H7 (cell line): ENCODE measurements around the gene KCNN2. TPM values are rescaled to one million over a fixed set of nuclear protein-coding genes. Genes with fewer than 3 reads are reported as not detected.
"Not testable (repeated sequence)": the region's sequence is repeated elsewhere in the genome, so short reads cannot be mapped to it uniquely, and the experiment has no call there.

ENCODE experiments used
- DNase-seq: peaks from one replicate; pipeline ENCODE4 v3.0.0; 2012
- H3K27me3 ChIP-seq: 2 replicates; pipeline ENCODE4 v1.6.0; 2011; ENCODE audit warnings: mild to moderate bottlenecking, low read length; ENCODE audit not compliant: control insufficient read depth, insufficient read depth
- H3K36me3 ChIP-seq: replicated peaks from 2 replicates; pipeline ENCODE4 v1.5.1; 2011; ENCODE audit warnings: low read length; ENCODE audit not compliant: control insufficient read depth, insufficient read depth
- H3K4me3 ChIP-seq: 2 replicates; pipeline ENCODE4 v1.5.1; 2011; ENCODE audit warnings: low read depth, mild to moderate bottlenecking, control low read depth, low read length, moderate library complexity; ENCODE audit not compliant: insufficient read depth
- total RNA-seq: library from RNA; depleted of rRNA; stranded (reverse); fragments of >200 nt; shearing (Covaris generic); gene quantifications from 2 replicates; pipeline ENCODE4 v1.2.3, GENCODE V29; 2014

Gene KCNN2
- total RNA-seq, 1 experiment from 2014 or later = 8.2 TPM

GRCh38 chr5:114419959-114420358 lies 58.1 kb downstream of the KCNN2 start:
- H3K4me3 ChIP-seq = no peak overlapping the region
- H3K36me3 ChIP-seq = no peaks in the 10 kb centered on the region
- DNase-seq = no peak
- no peaks in the 10 kb centered on the region for H3K27me3 ChIP-seq

- peak; percentile 10 for DNase-seq
- Histone ChIP-seq H3K36me3 (no peaks in the 10 kb centered on the region), H3K4me3 (no peak overlapping the region), H3K27me3 (no peaks in the 10 kb centered on the region)
These were observed 65.3 kb downstream of the KCNN2 start for GRCh38 chr5:114427204-114427603.

GRCh38 chr5:114430532-114430931 lies 68.7 kb downstream of the KCNN2 start:
- H3K27me3 ChIP-seq = no peaks in the 10 kb centered on the region
- H3K36me3 ChIP-seq = no peaks in the 10 kb centered on the region
- H3K4me3 ChIP-seq = no peak overlapping the region
- DNase-seq = no peak

- not testable (repeated sequence) for DNase-seq, H3K4me3 ChIP-seq, H3K36me3 ChIP-seq, H3K27me3 ChIP-seq
These were observed 70.8 kb downstream of the KCNN2 start for GRCh38 chr5:114432684-114433083.

GRCh38 chr5:114434396-114435219 lies 72.7 kb downstream of the KCNN2 start:
- DNase-seq = peak; percentile 7
- Histone ChIP-seq H3K27me3 (no peaks in the 10 kb centered on the region), H3K36me3 (no peaks in the 10 kb centered on the region), H3K4me3 (no peak overlapping the region)

GRCh38 chr5:114435220-114435481 lies 73.3 kb downstream of the KCNN2 start:
- DNase-seq = no peak
- Histone ChIP-seq H3K36me3 (no peaks in the 10 kb centered on the region), H3K27me3 (no peaks in the 10 kb centered on the region), H3K4me3 (no peak overlapping the region)

GRCh38 chr5:114435885-114436299 lies 74.0 kb downstream of the KCNN2 start:
- Histone ChIP-seq H3K36me3 (no peaks in the 10 kb centered on the region), H3K27me3 (no peaks in the 10 kb centered on the region), H3K4me3 (no peak overlapping the region)
- no peak for DNase-seq

GRCh38 chr5:114437936-114438335 lies 76.1 kb downstream of the KCNN2 start:
- no peak for DNase-seq

GRCh38 chr5:114438471-114438870 lies 76.6 kb downstream of the KCNN2 start:
- Histone ChIP-seq H3K27me3 (no peaks in the 10 kb centered on the region), H3K4me3 (no peak overlapping the region), H3K36me3 (no peaks in the 10 kb centered on the region)
- no peak for DNase-seq

More at GRCh38 chr5:114437936-114438335, 76.1 kb downstream of the KCNN2 start:
- H3K27me3 ChIP-seq = no peaks in the 10 kb centered on the region
- H3K4me3 ChIP-seq = no peak overlapping the region
- no peaks in the 10 kb centered on the region for H3K36me3 ChIP-seq

- no peak for DNase-seq
- no peaks in the 10 kb centered on the region for H3K27me3 ChIP-seq
- H3K36me3 ChIP-seq = no peaks in the 10 kb centered on the region
- H3K4me3 ChIP-seq = no peak overlapping the region
These were observed 85.4 kb downstream of the KCNN2 start for GRCh38 chr5:114447084-114447773.

- no peaks in the 10 kb centered on the region for H3K27me3 ChIP-seq
- H3K4me3 ChIP-seq = no peak overlapping the region
- no peaks in the 10 kb centered on the region; the same call in 1 of the 2 replicates for H3K36me3 ChIP-seq
- no peak for DNase-seq
These were observed 86.6 kb downstream of the KCNN2 start for GRCh38 chr5:114448481-114448880.

GRCh38 chr5:114449860-114450421 lies 88.1 kb downstream of the KCNN2 start:
- Histone ChIP-seq H3K4me3 (no peak overlapping the region), H3K27me3 (no peaks in the 10 kb centered on the region), H3K36me3 (no peaks in the 10 kb centered on the region; the same call in 1 of the 2 replicates)
- DNase-seq = peak; percentile 17

GRCh38 chr5:114450437-114450836 lies 88.6 kb downstream of the KCNN2 start:
- Histone ChIP-seq H3K4me3 (no peak overlapping the region), H3K36me3 (no peaks in the 10 kb centered on the region; the same call in 1 of the 2 replicates), H3K27me3 (no peaks in the 10 kb centered on the region)
- no peak for DNase-seq

- H3K27me3 ChIP-seq = no peaks in the 10 kb centered on the region
- DNase-seq = no peak
- no peak overlapping the region for H3K4me3 ChIP-seq
- no peaks in the 10 kb centered on the region for H3K36me3 ChIP-seq
These were observed 96.9 kb downstream of the KCNN2 start for GRCh38 chr5:114458726-114459125.

GRCh38 chr5:114467171-114467570 lies 105.3 kb downstream of the KCNN2 start:
- Histone ChIP-seq H3K27me3 (no peaks in the 10 kb centered on the region), H3K36me3 (no peaks in the 10 kb centered on the region), H3K4me3 (no peak overlapping the region)
- DNase-seq = no peak
